Keratinocyte (primary cell): ENCODE data around the gene GPX6. TPM values are rescaled to one million over a fixed set of nuclear protein-coding genes. Genes with fewer than 3 reads are reported as not detected.

Experiments used
- DNase-seq: peaks from one replicate; pipeline ENCODE4 v3.0.0-alpha.2; 2011; ENCODE audit warnings: low read depth, missing footprints, low spot score
- FAIRE-seq: peaks from 2 replicates; lab custom pipeline; 2011; peaks lifted over from hg19 to GRCh38; lab: Jason Lieb, UNC
- H2AFZ ChIP-seq: 2 replicates; pipeline ENCODE4 v1.6.0; 2012; ENCODE audit warnings: low read length, control low read depth, inconsistent platforms; ENCODE audit not compliant: control insufficient read depth
- H3K27ac ChIP-seq: 2 replicates; pipeline ENCODE4 v1.5.1; 2011; ENCODE audit warnings: low read length; ENCODE audit not compliant: control insufficient read depth, insufficient read depth
- H3K27me3 ChIP-seq: 3 replicates; pipeline ENCODE4 v1.6.0; 2011; ENCODE audit warnings: low read length; ENCODE audit not compliant: control insufficient read depth, insufficient read depth; ENCODE audit errors: extremely low read depth
- H3K36me3 ChIP-seq, 2 experiments: 2 replicates in 1 of 2; 3 replicates in 1 of 2; pipeline ENCODE4 v1.5.1; 2011; ENCODE audit warnings: low read length in 2 of 2, mild to moderate bottlenecking in 1 of 2; ENCODE audit not compliant: control insufficient read depth in 2 of 2, insufficient read depth in 2 of 2; ENCODE audit errors: extremely low read depth in 1 of 2
- H3K4me1 ChIP-seq: 3 replicates; pipeline ENCODE4 v1.5.1; 2011; ENCODE audit warnings: low read length; ENCODE audit not compliant: control insufficient read depth, insufficient read depth; ENCODE audit errors: extremely low read depth
- H3K4me2 ChIP-seq: 3 replicates; pipeline ENCODE4 v1.6.0; 2011; ENCODE audit warnings: low read depth, low read length; ENCODE audit not compliant: control insufficient read depth, insufficient read depth; ENCODE audit errors: extremely low read depth
- H3K4me3 ChIP-seq, 3 experiments: fragments of 200-600 bp in 1 of 3; sonication (generic) in 1 of 3; 2 replicates in 2 of 3; 3 replicates in 1 of 3; pipeline ENCODE4 v1.5.1; 2011 to 2016; ENCODE audit warnings: low read length in 3 of 3, mild to moderate bottlenecking in 3 of 3, control low read depth in 2 of 3, inconsistent platforms in 1 of 3, low read depth in 1 of 3, mixed read lengths in 1 of 3, mixed run types in 1 of 3, moderate library complexity in 1 of 3; ENCODE audit not compliant: control insufficient read depth in 2 of 3, insufficient read depth in 2 of 3; ENCODE audit errors: extremely low read depth in 1 of 3
- H3K79me2 ChIP-seq: 2 replicates; pipeline ENCODE4 v1.6.0; 2012; ENCODE audit warnings: low read length; ENCODE audit not compliant: control insufficient read depth, insufficient read depth
- H3K9ac ChIP-seq: 3 replicates; pipeline ENCODE4 v1.6.0; 2011; ENCODE audit warnings: low read length; ENCODE audit not compliant: control insufficient read depth, insufficient read depth; ENCODE audit errors: extremely low read depth
- H3K9me1 ChIP-seq: 3 replicates; pipeline ENCODE4 v1.6.0; 2011; ENCODE audit warnings: low read length; ENCODE audit not compliant: control insufficient read depth, insufficient read depth; ENCODE audit errors: extremely low read depth
- H3K9me3 ChIP-seq: 2 replicates; pipeline ENCODE4 v1.5.1; 2012; ENCODE audit warnings: low read depth, low read length; ENCODE audit not compliant: control insufficient read depth
- H4K20me1 ChIP-seq: 3 replicates; pipeline ENCODE4 v1.6.0; 2011; ENCODE audit warnings: low read length; ENCODE audit not compliant: control insufficient read depth, insufficient read depth; ENCODE audit errors: extremely low read depth
- EZH2 ChIP-seq: IDR thresholded peaks from one replicate; pipeline ENCODE4 v1.6.1; 2012; ENCODE audit warnings: inconsistent platforms, mild to moderate bottlenecking, low read length, moderate library complexity
- dilution Hi-C: fragments of 300-500 bp; cut with MboI; formaldehyde crosslinking; loops from one replicate; pipeline ENCODE4 v1.7.0; 2020; ENCODE audit warnings: low sequenced_read_pairs; ENCODE audit not compliant: extremely low pct_ligation_motif_present
- polyA plus RNA-seq, 5 experiments: library from polyadenylated mRNA; depleted of rRNA in 3 of 5; stranded (reverse) in 3 of 5; stranded (forward) in 1 of 5; unstranded in 1 of 5; fragments of >200 nt; gene quantifications; 1 replicate in 1 of 5; 2 replicates in 3 of 5; 3 replicates in 1 of 5; pipeline versions ENCODE4 v1.2.1 to v1.2.3, GENCODE V29; 2011 to 2012; ENCODE audit warnings: missing spikeins in 2 of 5, low read depth in 1 of 5, low replicate concordance in 1 of 5
- TF ChIP-seq, protein P1 (sequence below), 3 experiments: IDR thresholded peaks in 1 of 3; conservative IDR thresholded peaks in 1 of 3; optimal IDR thresholded peaks in 1 of 3; 2 replicates in 2 of 3; 3 replicates in 1 of 3; pipeline versions ENCODE3 to v1.5.1; 2011; ENCODE audit warnings: low read length in 3 of 3, mild to moderate bottlenecking in 3 of 3, moderate library complexity in 2 of 3, control low read depth in 1 of 3, inconsistent platforms in 1 of 3; ENCODE audit not compliant: insufficient read depth in 2 of 3; ENCODE audit errors: extremely low read depth in 1 of 3

Gene GPX6
- polyA plus RNA-seq, 1 donor (not counting 4 experiments of a cell fraction or from before 2014, with no cell fraction given), result not detected

- H3K4me1 ChIP-seq, result peaks cover 5% of the 10 kb centered on the region
- H3K27ac ChIP-seq, result no peak overlapping the region
- H3K27me3 ChIP-seq, result peaks cover 9% of the 10 kb centered on the region
- H3K9ac ChIP-seq, result no peak overlapping the region
- DNase-seq (no peak), FAIRE-seq (no peak)
- no peaks in the 10 kb centered on the region for H4K20me1 ChIP-seq
- H3K4me3 ChIP-seq, result no peak overlapping the region
- no peak for TF ChIP-seq EZH2
- TF ChIP-seq, protein P1, sequence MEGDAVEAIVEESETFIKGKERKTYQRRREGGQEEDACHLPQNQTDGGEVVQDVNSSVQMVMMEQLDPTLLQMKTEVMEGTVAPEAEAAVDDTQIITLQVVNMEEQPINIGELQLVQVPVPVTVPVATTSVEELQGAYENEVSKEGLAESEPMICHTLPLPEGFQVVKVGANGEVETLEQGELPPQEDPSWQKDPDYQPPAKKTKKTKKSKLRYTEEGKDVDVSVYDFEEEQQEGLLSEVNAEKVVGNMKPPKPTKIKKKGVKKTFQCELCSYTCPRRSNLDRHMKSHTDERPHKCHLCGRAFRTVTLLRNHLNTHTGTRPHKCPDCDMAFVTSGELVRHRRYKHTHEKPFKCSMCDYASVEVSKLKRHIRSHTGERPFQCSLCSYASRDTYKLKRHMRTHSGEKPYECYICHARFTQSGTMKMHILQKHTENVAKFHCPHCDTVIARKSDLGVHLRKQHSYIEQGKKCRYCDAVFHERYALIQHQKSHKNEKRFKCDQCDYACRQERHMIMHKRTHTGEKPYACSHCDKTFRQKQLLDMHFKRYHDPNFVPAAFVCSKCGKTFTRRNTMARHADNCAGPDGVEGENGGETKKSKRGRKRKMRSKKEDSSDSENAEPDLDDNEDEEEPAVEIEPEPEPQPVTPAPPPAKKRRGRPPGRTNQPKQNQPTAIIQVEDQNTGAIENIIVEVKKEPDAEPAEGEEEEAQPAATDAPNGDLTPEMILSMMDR (optimal IDR thresholded peaks at IDR 0.05 in 1 of 3, IDR thresholded peaks at IDR 0.05 in 1 of 3, conservative IDR thresholded peaks at IDR 0.05 in 1 of 3; ENCODE audit: extremely low read depth in 1 of 3, insufficient read depth in 2 of 3, low read length in 3 of 3), result no peak
- dilution Hi-C loops, result no loop called here
- H3K9me1 ChIP-seq, result no peaks in the 10 kb centered on the region
- no peaks in the 10 kb centered on the region for H3K36me3 ChIP-seq
- H3K4me2 ChIP-seq, result no peak overlapping the region
- no peaks in the 10 kb centered on the region for H3K79me2 ChIP-seq
- H2AFZ ChIP-seq, result no peak overlapping the region
- H3K9me3 ChIP-seq, result no peaks in the 10 kb centered on the region
Observed at GRCh38 chr6:28534875-28535274, 19.3 kb upstream of the GPX6 start.

DNA sequence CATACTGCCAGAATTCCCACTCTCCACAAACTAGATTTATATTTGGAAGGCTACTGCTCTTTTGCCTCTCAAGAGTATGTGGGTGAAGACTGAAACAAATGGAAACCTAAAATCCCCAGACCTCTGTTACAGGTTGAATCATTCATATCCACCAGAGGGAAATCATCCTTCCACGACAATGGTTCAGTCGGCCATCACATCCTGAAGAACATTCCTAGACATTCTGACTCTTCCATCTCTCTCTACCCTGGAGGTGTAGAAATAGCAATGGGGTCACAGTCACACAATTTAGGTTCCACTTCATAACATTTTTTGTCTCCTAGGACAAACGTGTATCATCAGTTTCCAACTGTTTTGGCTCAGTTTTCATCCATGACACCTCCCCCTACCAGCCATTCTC is 18.7 kb upstream of the GPX6 start:
- no peaks in the 10 kb centered on the region for H4K20me1 ChIP-seq
- no peaks in the 10 kb centered on the region for H3K36me3 ChIP-seq
- no peak for FAIRE-seq
- peaks cover 5% of the 10 kb centered on the region for H3K4me1 ChIP-seq
- H3K79me2 ChIP-seq, result no peaks in the 10 kb centered on the region
- H3K4me2 ChIP-seq, result no peak overlapping the region
- H3K27me3 ChIP-seq, result peaks cover 9% of the 10 kb centered on the region
- no peak for DNase-seq
- H3K9me3 ChIP-seq, result no peaks in the 10 kb centered on the region
- no peak overlapping the region for H3K9ac ChIP-seq
- TF ChIP-seq EZH2, result no peak
- TF ChIP-seq, protein P1 (optimal IDR thresholded peaks at IDR 0.05 in 1 of 3, IDR thresholded peaks at IDR 0.05 in 1 of 3, conservative IDR thresholded peaks at IDR 0.05 in 1 of 3; ENCODE audit: extremely low read depth in 1 of 3, insufficient read depth in 2 of 3, low read length in 3 of 3), result no peak
- H3K27ac ChIP-seq, result no peak overlapping the region
- no peaks in the 10 kb centered on the region for H3K9me1 ChIP-seq
- no peak overlapping the region for H3K4me3 ChIP-seq
- dilution Hi-C loops, result no loop called here
- no peak overlapping the region for H2AFZ ChIP-seq
